ENCODE measurements around the gene FARP1.
"Not testable (repeated sequence)": the region's sequence is repeated elsewhere in the genome, so short reads cannot be mapped to it uniquely, and the experiment has no call there.

FARP1 gene

GRCh38 chr13:98363326-98363725, 220.4 kb downstream of the FARP1 start:
- DNase-seq (ENCODE audit: low spot score) = no peak

DNA sequence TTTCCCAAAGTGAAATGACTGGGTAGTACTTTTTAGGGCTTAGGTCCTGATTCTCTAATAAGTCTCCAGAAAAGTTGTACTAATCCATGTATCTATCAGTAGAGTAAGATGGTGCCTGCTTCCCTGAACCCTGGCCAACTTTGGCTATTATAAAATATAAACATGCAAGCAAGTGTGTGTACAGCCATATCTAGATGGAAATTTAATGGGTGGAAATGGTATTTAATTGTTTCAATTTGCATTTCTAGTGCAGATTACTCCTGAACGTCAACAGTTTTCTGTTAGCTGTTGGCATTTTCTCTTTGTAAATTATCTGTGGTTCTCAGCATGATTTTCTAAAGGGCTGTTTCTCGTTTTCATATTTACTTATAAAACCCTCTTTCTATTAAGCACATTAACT, 221.3 kb downstream of the FARP1 start:
- no peak for DNase-seq (ENCODE audit: low spot score)

DNA sequence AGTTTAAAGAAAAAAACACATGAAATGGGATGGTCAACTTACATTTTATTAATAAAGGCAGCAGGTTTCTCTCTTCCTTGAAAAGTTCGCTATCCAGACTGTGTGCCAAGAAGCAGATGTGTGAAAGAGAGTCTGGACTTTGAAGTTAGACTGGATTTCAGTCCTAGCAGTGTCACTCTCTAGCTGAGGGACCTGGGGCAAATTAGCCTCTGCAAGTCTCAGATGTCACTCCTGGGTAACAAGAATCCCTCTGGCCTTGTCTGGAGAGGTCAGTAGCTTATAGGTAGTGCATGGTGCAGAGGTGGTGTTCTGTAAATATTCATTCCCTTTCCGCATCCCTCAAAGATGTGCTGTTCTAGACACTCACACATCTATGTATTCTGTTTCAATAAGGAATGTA, 221.8 kb downstream of the FARP1 start:
- DNase-seq (ENCODE audit: low spot score) = no peak

- DNase-seq (ENCODE audit: low spot score) = no peak
Observed at GRCh38 chr13:98365302-98365701, 222.4 kb downstream of the FARP1 start.

- DNase-seq (ENCODE audit: low spot score) = no peak
Observed at GRCh38 chr13:98366010-98366409, 223.1 kb downstream of the FARP1 start.

- DNase-seq (ENCODE audit: low spot score) = no peak
Observed at GRCh38 chr13:98366443-98366842, 223.5 kb downstream of the FARP1 start.

- DNase-seq (ENCODE audit: low spot score) = no peak
Observed at GRCh38 chr13:98366959-98367358, 224.1 kb downstream of the FARP1 start.

- DNase-seq (ENCODE audit: low spot score) = no peak
Observed at GRCh38 chr13:98368019-98368418, 225.1 kb downstream of the FARP1 start.

GRCh38 chr13:98369520-98369919, 226.6 kb downstream of the FARP1 start:
- not testable (repeated sequence) for DNase-seq (ENCODE audit: low spot score)

- DNase-seq (ENCODE audit: low spot score) = no peak
Observed at GRCh38 chr13:98370261-98370660, 227.4 kb downstream of the FARP1 start.

- no peak for DNase-seq (ENCODE audit: low spot score)
Observed at GRCh38 chr13:98370806-98371515, 228.1 kb downstream of the FARP1 start.

GRCh38 chr13:98371516-98372023, 228.7 kb downstream of the FARP1 start:
- DNase-seq (ENCODE audit: low spot score) = no peak

- no peak for DNase-seq (ENCODE audit: low spot score)
Observed at GRCh38 chr13:98372876-98373275, 230.0 kb downstream of the FARP1 start.

DNA sequence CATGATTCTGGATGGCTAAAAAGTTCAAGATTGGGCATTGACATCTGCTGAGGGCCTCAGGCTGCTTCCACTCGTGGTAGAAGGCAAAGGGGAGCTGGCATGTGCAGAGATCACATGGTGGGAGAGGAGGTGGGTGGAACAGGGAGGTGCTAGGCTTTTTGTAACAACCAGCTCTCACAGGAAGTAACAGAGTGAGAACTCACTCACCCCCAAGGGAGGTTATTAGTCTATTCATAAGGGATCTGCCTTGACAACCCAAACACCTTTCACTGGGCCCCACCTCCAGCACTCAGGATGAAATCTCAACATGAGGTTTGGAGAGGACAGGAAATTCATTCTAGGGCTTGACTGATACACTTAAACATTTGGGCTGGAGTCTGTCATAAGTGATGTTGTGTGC, 231.9 kb downstream of the FARP1 start:
- DNase-seq (ENCODE audit: low spot score) = no peak

DNA sequence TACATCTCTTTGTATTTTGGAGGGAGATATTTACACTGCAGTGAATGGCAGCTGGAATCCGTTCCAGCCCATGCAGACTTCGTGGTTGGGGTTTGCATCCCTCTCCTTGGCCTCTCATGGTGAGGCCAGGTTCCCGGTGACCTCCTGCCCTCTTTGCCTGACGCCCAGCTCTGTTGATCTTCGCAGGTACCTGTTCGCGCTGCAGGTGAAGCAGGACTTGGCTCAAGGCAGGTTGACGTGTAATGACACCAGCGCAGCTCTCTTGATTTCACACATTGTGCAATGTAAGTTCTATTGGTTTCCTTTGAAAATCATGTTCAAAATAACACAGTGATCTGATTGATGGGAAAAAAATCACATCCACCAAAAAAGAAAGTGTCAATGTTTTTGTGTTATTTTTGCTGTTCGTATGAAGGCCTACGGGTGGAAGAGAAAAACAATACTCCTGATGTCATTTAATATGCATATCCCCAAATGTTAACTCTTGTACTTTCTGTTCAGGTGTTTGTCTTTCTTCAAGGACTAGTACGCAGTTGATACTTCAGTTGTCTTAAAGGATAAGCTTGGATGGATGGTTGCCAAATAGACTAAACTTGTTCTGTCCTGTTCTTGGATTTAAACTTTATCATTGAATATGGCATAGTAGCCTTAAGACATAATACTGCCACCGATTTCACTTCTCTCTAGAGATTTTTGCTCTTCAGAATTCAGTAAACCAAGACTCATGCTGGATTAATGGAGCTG, 234.9 kb downstream of the FARP1 start:
- no peak for DNase-seq (ENCODE audit: low spot score)

- no peak for DNase-seq (ENCODE audit: low spot score)
Observed at GRCh38 chr13:98384739-98385138, 241.8 kb downstream of the FARP1 start.

DNA sequence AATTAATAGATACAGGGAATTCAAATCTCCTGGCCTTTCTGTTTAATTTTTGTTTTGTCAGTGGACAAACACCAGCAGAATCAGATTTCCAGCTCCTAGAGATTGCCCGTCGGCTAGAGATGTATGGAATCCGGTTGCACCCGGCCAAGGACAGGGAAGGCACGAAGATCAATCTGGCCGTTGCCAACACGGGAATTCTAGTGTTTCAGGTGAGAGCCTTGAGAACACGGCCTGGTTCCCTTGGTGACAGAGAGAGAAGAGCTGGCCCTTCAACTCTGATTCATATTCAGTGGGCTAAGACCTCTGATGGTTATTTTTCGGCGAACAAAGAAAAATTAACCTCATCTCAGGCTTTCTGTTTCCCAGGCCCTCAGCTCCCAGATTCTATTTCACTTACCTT, 242.7 kb downstream of the FARP1 start:
- DNase-seq (ENCODE audit: low spot score) = no peak

DNA sequence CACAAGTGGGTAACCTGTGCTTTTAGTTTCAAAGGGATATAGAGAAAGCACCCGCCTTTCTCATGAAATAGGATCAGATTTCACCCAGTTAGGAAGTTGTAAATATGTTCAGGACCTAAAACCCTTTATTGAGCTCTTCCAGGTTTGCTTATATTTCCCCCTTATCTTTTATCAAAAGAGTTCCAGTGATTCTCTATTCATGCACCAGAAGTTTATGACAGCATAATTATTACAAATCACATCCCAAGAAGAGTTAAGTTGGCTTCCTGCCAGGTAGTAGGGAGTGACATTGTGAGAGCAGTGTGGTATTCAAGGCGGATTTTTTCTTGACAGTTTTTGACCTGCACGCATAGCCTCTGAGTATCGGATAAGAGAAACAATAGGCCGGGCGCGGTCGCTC, 243.7 kb downstream of the FARP1 start:
- no peak for DNase-seq (ENCODE audit: low spot score)

DNA sequence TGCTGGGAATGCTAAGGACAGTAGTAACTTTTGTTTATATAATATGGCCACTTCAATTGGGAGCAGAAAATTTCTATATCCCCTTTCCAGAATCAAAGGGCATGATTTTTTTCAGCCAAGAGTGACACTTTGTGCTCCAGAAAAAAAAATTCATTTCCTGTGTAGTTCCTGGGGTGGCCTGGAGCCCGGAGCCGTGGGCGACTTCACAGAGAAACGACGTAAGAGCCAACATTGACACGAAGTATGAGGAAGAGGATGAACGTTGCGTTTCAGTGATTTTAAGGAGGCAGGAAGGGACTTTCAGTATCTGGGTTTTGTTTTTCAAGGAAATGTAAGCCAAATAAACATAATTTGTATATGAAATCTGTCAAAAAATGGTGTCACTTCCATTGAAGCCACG, 246.4 kb downstream of the FARP1 start:
- no peak for DNase-seq (ENCODE audit: low spot score)

- no peak for DNase-seq (ENCODE audit: low spot score)
Observed at GRCh38 chr13:98390086-98390715, 247.3 kb downstream of the FARP1 start.

- DNase-seq (ENCODE audit: low spot score) = no peak
Observed at GRCh38 chr13:98393873-98394272, 251.0 kb downstream of the FARP1 start.

- no peak for DNase-seq (ENCODE audit: low spot score)
Observed at GRCh38 chr13:98394820-98395510, 252.1 kb downstream of the FARP1 start.
